Measurements from ENCODE around the gene GALNT2. TPM values are rescaled to one million over a fixed set of nuclear protein-coding genes. Genes with fewer than 3 reads are reported as not detected.

Gene GALNT2
- total and polyA plus RNA-seq, 2 of the 13 experiments (the other 11 are each of a cell fraction or from before 2014, with no cell fraction given): 39.3 to 39.6 TPM

DNA sequence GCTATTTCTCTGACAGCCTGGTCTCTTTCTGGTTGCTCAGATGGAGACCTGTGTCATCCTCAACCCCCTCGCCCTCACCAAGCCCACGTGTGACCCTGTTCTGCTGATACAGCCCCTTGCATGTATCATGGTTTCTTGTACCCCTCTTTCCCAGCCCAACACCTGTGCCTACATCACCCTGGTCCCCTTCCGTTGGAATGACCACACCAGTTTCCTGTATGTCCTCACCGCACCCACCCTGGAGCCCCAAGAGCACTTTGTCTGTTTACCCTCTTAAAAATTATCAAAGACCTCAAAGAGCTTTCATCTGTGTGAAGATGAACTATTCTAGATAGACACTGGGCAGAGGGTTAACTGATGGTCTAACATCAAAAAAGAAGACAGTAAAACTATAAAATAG, 179.5 kb downstream of the GALNT2 start:
- Histone ChIP-seq H3K79me2 (ENCODE audit: insufficient read depth, low read length) (no peaks in the 10 kb centered on the region), H3K4me1 (ENCODE audit: insufficient read depth, low read length) (no peaks in the 10 kb centered on the region), H3K9me3 (ENCODE audit: low read length) (no peaks in the 10 kb centered on the region), H3K9ac (ENCODE audit: insufficient read depth, low read depth, low read length) (no peak overlapping the region), H3K27ac (ENCODE audit: extremely low read length, insufficient read depth, low read length) (no peak overlapping the region), H3K36me3 (replicated peaks in 1 of 2; ENCODE audit: control insufficient read depth in 1 of 2, insufficient read depth in 2 of 2, low read length in 2 of 2) (peaks cover 12 to 62% of the 10 kb centered on the region in 2 experiments), H3K27me3 (ENCODE audit: control insufficient read depth in 1 of 2, insufficient read depth in 2 of 2, low read length in 2 of 2) (no peaks in the 10 kb centered on the region), H3K4me2 (ENCODE audit: low read depth, low read length) (no peak overlapping the region), H3K4me3 (replicated peaks in 1 of 3; ENCODE audit: insufficient read depth in 1 of 3, low read depth in 2 of 3, low read length in 3 of 3) (no peak overlapping the region), H4K20me1 (ENCODE audit: insufficient read depth, low read length) (no peaks in the 10 kb centered on the region), H2AFZ (ENCODE audit: low read length) (no peak overlapping the region)
- in situ Hi-C loops (cut with HindIII; ENCODE audit: extremely low pct_ligation_motif_present, low pct_unique_long_range_greater_than_20kb): no loop called here
- BruUV-seq (replicated peaks): no TSS peak
- CTCF ChIA-PET (ENCODE audit: low intra/inter-chr PET ratio, low total read pairs): no interaction called here
- POLR2A ChIA-PET: no interaction called here
- 96% methylated on average over 4 of the region's 4 CpGs for WGBS (ENCODE audit: low lambda C conversion rate)
- DNase-seq (ENCODE audit: low spot score) (no peak), FAIRE-seq (no peak), ATAC-seq (no peak)
- TF ChIP-seq ZNF678 (CRISPR knock-in tag; IDR thresholded peaks at IDR 0.05): no peak
- TF ChIP-seq, protein P1, sequence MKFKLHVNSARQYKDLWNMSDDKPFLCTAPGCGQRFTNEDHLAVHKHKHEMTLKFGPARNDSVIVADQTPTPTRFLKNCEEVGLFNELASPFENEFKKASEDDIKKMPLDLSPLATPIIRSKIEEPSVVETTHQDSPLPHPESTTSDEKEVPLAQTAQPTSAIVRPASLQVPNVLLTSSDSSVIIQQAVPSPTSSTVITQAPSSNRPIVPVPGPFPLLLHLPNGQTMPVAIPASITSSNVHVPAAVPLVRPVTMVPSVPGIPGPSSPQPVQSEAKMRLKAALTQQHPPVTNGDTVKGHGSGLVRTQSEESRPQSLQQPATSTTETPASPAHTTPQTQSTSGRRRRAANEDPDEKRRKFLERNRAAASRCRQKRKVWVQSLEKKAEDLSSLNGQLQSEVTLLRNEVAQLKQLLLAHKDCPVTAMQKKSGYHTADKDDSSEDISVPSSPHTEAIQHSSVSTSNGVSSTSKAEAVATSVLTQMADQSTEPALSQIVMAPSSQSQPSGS (CRISPR knock-in tag; IDR thresholded peaks at IDR 0.05): no peak
- TF ChIP-seq CC2D1A (CRISPR knock-in tag; IDR thresholded peaks at IDR 0.05): no peak
- TF ChIP-seq, protein P2, sequence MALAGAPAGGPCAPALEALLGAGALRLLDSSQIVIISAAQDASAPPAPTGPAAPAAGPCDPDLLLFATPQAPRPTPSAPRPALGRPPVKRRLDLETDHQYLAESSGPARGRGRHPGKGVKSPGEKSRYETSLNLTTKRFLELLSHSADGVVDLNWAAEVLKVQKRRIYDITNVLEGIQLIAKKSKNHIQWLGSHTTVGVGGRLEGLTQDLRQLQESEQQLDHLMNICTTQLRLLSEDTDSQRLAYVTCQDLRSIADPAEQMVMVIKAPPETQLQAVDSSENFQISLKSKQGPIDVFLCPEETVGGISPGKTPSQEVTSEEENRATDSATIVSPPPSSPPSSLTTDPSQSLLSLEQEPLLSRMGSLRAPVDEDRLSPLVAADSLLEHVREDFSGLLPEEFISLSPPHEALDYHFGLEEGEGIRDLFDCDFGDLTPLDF (CRISPR knock-in tag; IDR thresholded peaks at IDR 0.05): no peak
- TF ChIP-seq ZNF761 (CRISPR knock-in tag; conservative IDR thresholded peaks at IDR 0.05): no peak
- no peak for TF ChIP-seq MTF1 (CRISPR knock-in tag; IDR thresholded peaks at IDR 0.05)
- intact Hi-C loops (cut with micrococcal nuclease; ENCODE audit: unreplicated experiment): no loop called here

Data from HepG2 (cell line).